K562 treated with DMSO at 1 percent for 4 hours (cell line): ENCODE data around the gene LLGL1. TPM values are rescaled to one million over a fixed set of nuclear protein-coding genes. Genes with fewer than 3 reads are reported as not detected.

ENCODE experiments used
- total RNA-seq: library from RNA; unstranded; fragments of 300-600 nt; gene quantifications from 2 replicates; pipeline ENCODE4 v1.2.3, GENCODE V29; 2022; ENCODE audit not compliant: insufficient read depth

The LLGL1 gene
- total RNA-seq = 14.3 and 15.4 TPM in 2 replicates

GRCh38 chr17:18225121-18225641, at the start of gene LLGL1:
Gene LLGL1 (plus strand): TSS chr17:18225635. CDS start chr17:18225683, 48 bp downstream.

GRCh38 chr17:18183334-18184142, 41.9 kb upstream of the LLGL1 start, which contains the start of gene ALKBH5:
Gene ALKBH5 (plus strand): TSS chr17:18183828. CDS start chr17:18184244, 416 bp downstream.

GRCh38 chr17:18258356-18259038, 33.1 kb downstream of the LLGL1 start, which contains the start of gene FLII:
Gene FLII (minus strand): TSS chr17:18258738. CDS start chr17:18258690, 48 bp downstream.

GRCh38 chr17:18260332-18261145, 35.1 kb downstream of the LLGL1 start, which contains the start of gene MIEF2:
Gene MIEF2 (plus strand): TSS chr17:18260662. CDS start chr17:18262721, 2,059 bp downstream.

Other genes starting within 250 kb of the LLGL1 start
- gene ATPAF2, start 186.5 kb upstream of the LLGL1 start, total RNA-seq = 15.9 and 19.8 TPM in 2 replicates
- 3.9 and 6.8 TPM in 2 replicates for gene GID4, start 186.2 kb upstream of the LLGL1 start, total RNA-seq
- 20.4 and 25.8 TPM in 2 replicates for gene DRG2, start 137.7 kb upstream of the LLGL1 start, total RNA-seq
- not detected in 2 replicates for gene MYO15A, start 116.9 kb upstream of the LLGL1 start, total RNA-seq
- 43.9 and 56.3 TPM in 2 replicates for gene ALKBH5, start 41.8 kb upstream of the LLGL1 start, total RNA-seq
- gene FLII, start 33.1 kb downstream of the LLGL1 start, total RNA-seq = 114 and 132 TPM in 2 replicates
- gene MIEF2, start 35.0 kb downstream of the LLGL1 start, total RNA-seq = 3.5 and 5.8 TPM in 2 replicates
- 19.3 and 22.3 TPM in 2 replicates for gene TOP3A, start 89.4 kb downstream of the LLGL1 start, total RNA-seq
- 12.9 and 13.6 TPM in 2 replicates for gene SMCR8, start 89.7 kb downstream of the LLGL1 start, total RNA-seq
- 24.3 and 25.2 TPM in 2 replicates for gene SHMT1, start 137.9 kb downstream of the LLGL1 start, total RNA-seq
- gene EVPLL, start 152.1 kb downstream of the LLGL1 start, total RNA-seq = not detected in 2 replicates